22Rv1 (cell line): ENCODE data around the gene FOXP3.

Experiments
- CTCF ChIP-seq: fragments of 450-650 bp; IDR thresholded peaks from 2 replicates; pipeline ENCODE4 v1.5.1; 2017; ENCODE audit warnings: mild to moderate bottlenecking
- ZFX ChIP-seq: fragments of 450-650 bp; IDR thresholded peaks from 2 replicates; pipeline ENCODE4 v1.6.1; 2017; ENCODE audit warnings: antibody characterized with exemption, borderline replicate concordance

GRCh38 chrX:49250066-49250465, 14.4 kb downstream of the FOXP3 start:
- TF ChIP-seq CTCF (no peak), ZFX (no peak)
